ENCODE data around the gene SEMA4G. TPM values are rescaled to one million over a fixed set of nuclear protein-coding genes. Genes with fewer than 3 reads are reported as not detected.

The SEMA4G gene
- total and polyA plus RNA-seq, 2 of the 13 experiments (the other 11 are each of a cell fraction or from before 2014, with no cell fraction given) = 46.2 to 207 TPM

DNA sequence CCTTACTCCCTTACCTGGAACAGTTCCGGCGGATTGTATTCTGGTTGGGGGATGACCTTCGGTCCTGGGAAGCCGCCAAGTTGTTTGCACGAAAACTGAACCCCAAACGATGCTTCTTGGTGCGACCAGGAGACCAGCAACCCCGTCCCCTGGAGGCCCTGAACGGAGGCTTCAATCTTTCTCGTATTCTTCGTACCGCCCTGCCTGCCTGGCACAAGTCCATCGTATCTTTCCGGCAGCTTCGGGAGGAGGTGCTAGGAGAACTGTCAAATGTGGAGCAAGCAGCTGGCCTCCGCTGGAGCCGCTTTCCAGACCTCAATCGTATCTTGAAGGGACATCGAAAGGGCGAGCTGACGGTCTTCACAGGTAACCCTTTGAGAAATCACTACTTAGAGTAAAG lies 19.8 kb downstream of the SEMA4G start:
- 93% methylated on average over 21 of the region's 21 CpGs for WGBS (ENCODE audit: low lambda C conversion rate)
- no peak for FAIRE-seq
- CTCF ChIA-PET (ENCODE audit: low intra/inter-chr PET ratio, low total read pairs) = interaction anchor here (0.8 kb wide), 1 partner anchor 18 kb away, joined by 3 read pairs; no protein-coding TSS in a partner anchor
- Histone ChIP-seq H3K79me2 (ENCODE audit: insufficient read depth, low read length) (peaks cover 50% of the 10 kb centered on the region), H3K27ac (ENCODE audit: extremely low read length, insufficient read depth, low read length) (no peak overlapping the region), H3K4me1 (ENCODE audit: insufficient read depth, low read length) (peaks cover 53% of the 10 kb centered on the region), H3K4me2 (ENCODE audit: low read depth, low read length) (peak overlapping the region; percentile 97), H2AFZ (ENCODE audit: low read length) (no peak overlapping the region), H4K20me1 (ENCODE audit: insufficient read depth, low read length) (no peaks in the 10 kb centered on the region), H3K9me3 (ENCODE audit: low read length) (no peaks in the 10 kb centered on the region), H3K9ac (ENCODE audit: insufficient read depth, low read depth, low read length) (0 out of 2 replicates have a peak overlapping the region, but pooled peaks have one; percentile 7), H3K27me3 (ENCODE audit: control insufficient read depth in 1 of 2, insufficient read depth in 2 of 2, low read length in 2 of 2) (no peaks in the 10 kb centered on the region; a peak in 1 of 5 replicates), H3K36me3 (replicated peaks in 1 of 2; ENCODE audit: control insufficient read depth in 1 of 2, insufficient read depth in 2 of 2, low read length in 2 of 2) (peaks cover 21 to 51% of the 10 kb centered on the region in 2 experiments), H3K4me3 (replicated peaks in 1 of 3; ENCODE audit: insufficient read depth in 1 of 3, low read depth in 2 of 3, low read length in 3 of 3) (peak overlapping the region in 2 of 3 experiments; percentile 77 to 96; a peak in 3 of 6 replicates)
- POLR2A ChIA-PET = interaction anchor here (0.8 to 23.0 kb wide), 3 partner anchors 9 to 73 kb away, joined by 3 to 277 read pairs (median 54); partner anchors contain the start of genes KAZALD1, LZTS2 and SEMA4G
- intact Hi-C loops (cut with micrococcal nuclease; ENCODE audit: unreplicated experiment) = no loop called here
- BruUV-seq (replicated peaks) = TSS peak; percentile 1
- in situ Hi-C loops (cut with HindIII; ENCODE audit: extremely low pct_ligation_motif_present, low pct_unique_long_range_greater_than_20kb) = no loop called here
- ATAC-seq = no peak
- peak; percentile 21; the same call in 1 of the 2 replicates for TF ChIP-seq ZBTB33 (CRISPR knock-in tag; IDR thresholded peaks at IDR 0.05)
- TF ChIP-seq ZNF773 (CRISPR knock-in tag; IDR thresholded peaks at IDR 0.05; ENCODE audit: borderline replicate concordance) = no peak
- no peak for DNase-seq (ENCODE audit: low spot score)

GRCh38 chr10:100993986-100994708 lies 24.8 kb downstream of the SEMA4G start:
- DNase-seq (ENCODE audit: low spot score) (no peak), FAIRE-seq (peak; percentile 61), ATAC-seq (no peak)
- no peak overlapping the region for H3K9ac ChIP-seq (ENCODE audit: insufficient read depth, low read depth, low read length)
- no peaks in the 10 kb centered on the region for H4K20me1 ChIP-seq (ENCODE audit: insufficient read depth, low read length)
- peaks cover 31% of the 10 kb centered on the region for H3K4me1 ChIP-seq (ENCODE audit: insufficient read depth, low read length)
- CTCF ChIA-PET (ENCODE audit: low intra/inter-chr PET ratio, low total read pairs) = interaction anchor here (8.5 kb wide), 1 partner anchor 19 kb away, joined by 240 read pairs; no protein-coding TSS in a partner anchor
- H3K79me2 ChIP-seq (ENCODE audit: insufficient read depth, low read length) = peaks cover 28% of the 10 kb centered on the region
- no peaks in the 10 kb centered on the region; a peak in 1 of 5 replicates for H3K27me3 ChIP-seq (ENCODE audit: control insufficient read depth in 1 of 2, insufficient read depth in 2 of 2, low read length in 2 of 2)
- WGBS (ENCODE audit: low lambda C conversion rate) = 81% methylated on average over 9 of the region's 10 CpGs
- H3K4me2 ChIP-seq (ENCODE audit: low read depth, low read length) = no peak overlapping the region
- in situ Hi-C loops (cut with HindIII; ENCODE audit: extremely low pct_ligation_motif_present, low pct_unique_long_range_greater_than_20kb) (no loop called here), intact Hi-C loops (cut with micrococcal nuclease; ENCODE audit: unreplicated experiment) (loop anchor here (1.0 kb wide), 1 partner anchor 18 kb away; no protein-coding TSS in a partner anchor)
- peaks cover 20 to 32% of the 10 kb centered on the region in 2 experiments for H3K36me3 ChIP-seq (replicated peaks in 1 of 2; ENCODE audit: control insufficient read depth in 1 of 2, insufficient read depth in 2 of 2, low read length in 2 of 2)
- H2AFZ ChIP-seq (ENCODE audit: low read length) = no peak overlapping the region
- H3K4me3 ChIP-seq (replicated peaks in 1 of 3; ENCODE audit: insufficient read depth in 1 of 3, low read depth in 2 of 3, low read length in 3 of 3) = no peak overlapping the region
- POLR2A ChIA-PET = interaction anchor here (1.3 to 23.0 kb wide), 2 partner anchors 24 to 25 kb away, joined by 9 to 277 read pairs; partner anchors contain the start of gene SEMA4G
- H3K27ac ChIP-seq (ENCODE audit: extremely low read length, insufficient read depth, low read length) = peak overlapping the region; percentile 20
- no TSS peak for BruUV-seq (replicated peaks)
- H3K9me3 ChIP-seq (ENCODE audit: low read length) = no peaks in the 10 kb centered on the region
- TF ChIP-seq TOE1 (CRISPR knock-in tag; IDR thresholded peaks at IDR 0.05) (no peak), SOX6 (IDR thresholded peaks at IDR 0.05) (no peak), SOX6 (CRISPR knock-in tag; IDR thresholded peaks at IDR 0.05) (0 out of 2 replicates have a peak, but pooled peaks have one; percentile 11), IRF9 (CRISPR knock-in tag; IDR thresholded peaks at IDR 0.05; ENCODE audit: borderline replicate concordance) (no peak), MAF1 (CRISPR knock-in tag; IDR thresholded peaks at IDR 0.05; ENCODE audit: borderline replicate concordance) (no peak), KDM2A (CRISPR knock-in tag; IDR thresholded peaks at IDR 0.05; ENCODE audit: borderline replicate concordance, low read depth) (peak; percentile 33; the same call in 1 of the 2 replicates), ZNF441 (CRISPR knock-in tag; IDR thresholded peaks at IDR 0.05; ENCODE audit: borderline replicate concordance) (no peak), PHF21A (CRISPR knock-in tag; IDR thresholded peaks at IDR 0.05) (no peak), STAG1 (CRISPR knock-in tag; IDR thresholded peaks at IDR 0.05) (peak; percentile 74), GLMP (CRISPR knock-in tag; IDR thresholded peaks at IDR 0.05; ENCODE audit: borderline replicate concordance) (no peak)
